Endothelial cell of umbilical vein (primary cell): ENCODE data around the gene KIF26B. TPM values are rescaled to one million over a fixed set of nuclear protein-coding genes. Genes with fewer than 3 reads are reported as not detected.

Source experiments
- BruUV-seq: library from RNA; stranded (reverse); fragments of 400-500 nt; replicated peaks from 2 replicates; lab custom pipeline; 2021; lab: Mats Ljungman, UMichigan
- CTCF ChIA-PET: fragments of 300-600, 350-600 bp; sonication (Branson Sonifier 250); formaldehyde crosslinking; loops from one replicate; lab custom pipeline; 2021; ENCODE audit warnings: antibody characterized with exemption, inconsistent platforms; lab: Charles Lee
- POLR2A ChIA-PET: fragments of 300-600, 350-600 bp; sonication (Branson Sonifier 250); formaldehyde crosslinking; loops from one replicate; lab custom pipeline; 2021; ENCODE audit warnings: antibody characterized with exemption, inconsistent platforms; lab: Charles Lee
- DNase-seq: peaks from one replicate; pipeline ENCODE4 v3.0.0-alpha.2; 2011; ENCODE audit warnings: low read depth, low spot score
- FAIRE-seq: peaks from 2 replicates; lab custom pipeline; 2011; peaks lifted over from hg19 to GRCh38; lab: Jason Lieb, UNC
- H2AFZ ChIP-seq: 2 replicates; pipeline ENCODE4 v1.6.0; 2012; ENCODE audit warnings: low read depth, low read length, control low read depth, inconsistent platforms
- H3K27ac ChIP-seq: 2 replicates; pipeline ENCODE4 v1.5.1; 2011; ENCODE audit warnings: low read depth, mild to moderate bottlenecking, control low read depth, low read length, moderate library complexity; ENCODE audit not compliant: insufficient read depth
- H3K27me3 ChIP-seq, 2 experiments: 2 replicates each; pipeline versions ENCODE4 v1.6.0 to v1.6.1; 2011; ENCODE audit warnings: low read length in 2 of 2, mixed read lengths in 1 of 2; ENCODE audit not compliant: control insufficient read depth in 2 of 2, insufficient read depth in 2 of 2
- H3K36me3 ChIP-seq, 2 experiments: 2 replicates in 1 of 2; 3 replicates in 1 of 2; pipeline ENCODE4 v1.5.1; 2011; ENCODE audit warnings: low read length in 2 of 2, mild to moderate bottlenecking in 1 of 2, moderate library complexity in 1 of 2; ENCODE audit not compliant: control insufficient read depth in 2 of 2, insufficient read depth in 2 of 2; ENCODE audit errors: extremely low read depth in 1 of 2
- H3K4me1 ChIP-seq: 3 replicates; pipeline ENCODE4 v1.5.1; 2011; ENCODE audit warnings: mild to moderate bottlenecking, low read length; ENCODE audit not compliant: control insufficient read depth, insufficient read depth; ENCODE audit errors: extremely low read depth
- H3K4me2 ChIP-seq: 2 replicates; pipeline ENCODE4 v1.6.1; 2011; ENCODE audit warnings: low read length, control low read depth, mixed read lengths; ENCODE audit not compliant: insufficient read depth
- H3K4me3 ChIP-seq, 3 experiments: fragments of 200-600 bp in 1 of 3; sonication (generic), shearing (Covaris generic) in 1 of 3; replicated peaks in 1 of 3; 2 replicates each; pipeline ENCODE4 v1.5.1; 2011 to 2016; ENCODE audit warnings: control low read depth in 3 of 3, low read length in 3 of 3, mild to moderate bottlenecking in 2 of 3, inconsistent platforms in 1 of 3, low read depth in 1 of 3, moderate library complexity in 1 of 3; ENCODE audit not compliant: insufficient read depth in 1 of 3
- H3K79me2 ChIP-seq: 2 replicates; pipeline ENCODE4 v1.6.0; 2012; ENCODE audit warnings: low read length, inconsistent platforms; ENCODE audit not compliant: control insufficient read depth, insufficient read depth
- H3K9ac ChIP-seq: replicated peaks from 2 replicates; pipeline ENCODE3; 2011; ENCODE audit warnings: low read length, control low read depth; ENCODE audit not compliant: insufficient read depth; ENCODE audit errors: extremely low read depth
- H3K9me1 ChIP-seq: replicated peaks from 3 replicates; pipeline ENCODE4 v1.6.0; 2011; ENCODE audit warnings: mild to moderate bottlenecking, low read length; ENCODE audit not compliant: control insufficient read depth, insufficient read depth; ENCODE audit errors: extremely low read depth
- H3K9me3 ChIP-seq: replicated peaks from 2 replicates; pipeline ENCODE4 v1.5.1; 2012; ENCODE audit warnings: low read length, inconsistent platforms; ENCODE audit not compliant: control insufficient read depth, insufficient read depth
- H4K20me1 ChIP-seq: replicated peaks from 2 replicates; pipeline ENCODE3; 2011; ENCODE audit warnings: mild to moderate bottlenecking, low read length; ENCODE audit not compliant: control insufficient read depth, insufficient read depth; ENCODE audit errors: extremely low read depth
- EZH2 ChIP-seq: IDR thresholded peaks from 2 replicates; pipeline ENCODE4 v1.6.1; 2012; ENCODE audit warnings: borderline replicate concordance, low read depth, mild to moderate bottlenecking, moderate library complexity, low read length, inconsistent platforms; ENCODE audit not compliant: severe bottlenecking
- FOS ChIP-seq: IDR thresholded peaks from 2 replicates; pipeline ENCODE4 v1.6.1; 2011; ENCODE audit warnings: mild to moderate bottlenecking, low read length, moderate library complexity, borderline replicate concordance; ENCODE audit not compliant: insufficient read depth
- GATA2 ChIP-seq: IDR thresholded peaks from 2 replicates; pipeline ENCODE4 v1.7.0; 2011; ENCODE audit warnings: low read depth, mild to moderate bottlenecking, moderate library complexity, mixed read lengths, low read length; ENCODE audit not compliant: insufficient read length, insufficient read depth
- JUN ChIP-seq: IDR thresholded peaks from 2 replicates; pipeline ENCODE4 v1.6.1; 2011; ENCODE audit warnings: borderline replicate concordance, low read depth; ENCODE audit not compliant: insufficient read length, insufficient read depth
- MYC ChIP-seq: IDR thresholded peaks from one replicate; pipeline ENCODE4 v1.6.1; 2011; ENCODE audit warnings: mild to moderate bottlenecking, low read depth, low read length
- POLR2A ChIP-seq: IDR thresholded peaks from 2 replicates; pipeline ENCODE4 v1.6.1; 2012; ENCODE audit warnings: low read depth, mild to moderate bottlenecking, control low read depth, low read length
- POLR2AphosphoS5 ChIP-seq: IDR thresholded peaks from 2 replicates; pipeline ENCODE4 v1.6.1; 2012; ENCODE audit warnings: low read depth, mild to moderate bottlenecking, control low read depth, low read length, moderate library complexity; ENCODE audit not compliant: insufficient read depth
- dilution Hi-C: fragments of 300-500 bp; cut with MboI; formaldehyde crosslinking; loops from one replicate; pipeline ENCODE4 v1.15.0; 2019; ENCODE audit warnings: low sequenced_read_pairs; ENCODE audit not compliant: extremely low pct_ligation_motif_present
- intact Hi-C: fragments of 100-400 bp; cut with micrococcal nuclease; formaldehyde crosslinking; loops from one replicate; pipeline ENCODE4 v1.10.0; 2022
- polyA plus RNA-seq, 4 experiments: library from polyadenylated mRNA; depleted of rRNA in 3 of 4; stranded (reverse) in 3 of 4; unstranded in 1 of 4; fragments of >200 nt; gene quantifications; 2 replicates each; pipeline versions ENCODE4 v1.2.1 to v1.2.3, GENCODE V29; 2011 to 2012; ENCODE audit warnings: missing spikeins in 1 of 4
- total RNA-seq: library from RNA; stranded (reverse); gene quantifications from 2 replicates; pipeline ENCODE4 v1.2.3, GENCODE V29; 2021
- TF ChIP-seq, protein P1 (sequence below), 2 donors: IDR thresholded peaks; 1 replicate in 1 of 2; 2 replicates in 1 of 2; pipeline ENCODE4 v1.5.1; 2011; ENCODE audit warnings: low read length in 2 of 2, mild to moderate bottlenecking in 2 of 2, moderate library complexity in 2 of 2, control low read depth in 1 of 2, inconsistent platforms in 1 of 2, low read depth in 1 of 2; ENCODE audit not compliant: insufficient read depth in 1 of 2; ENCODE audit errors: extremely low read depth in 1 of 2
- TF ChIP-seq, protein P2 (sequence below): IDR thresholded peaks from 2 replicates; pipeline ENCODE4 v1.6.1; 2011; ENCODE audit not compliant: insufficient read depth, insufficient read length

KIF26B gene
- total and polyA plus RNA-seq, 2 donors (not counting 3 experiments of a cell fraction or from before 2014, with no cell fraction given): 0.04 to 0.49 TPM

DNA sequence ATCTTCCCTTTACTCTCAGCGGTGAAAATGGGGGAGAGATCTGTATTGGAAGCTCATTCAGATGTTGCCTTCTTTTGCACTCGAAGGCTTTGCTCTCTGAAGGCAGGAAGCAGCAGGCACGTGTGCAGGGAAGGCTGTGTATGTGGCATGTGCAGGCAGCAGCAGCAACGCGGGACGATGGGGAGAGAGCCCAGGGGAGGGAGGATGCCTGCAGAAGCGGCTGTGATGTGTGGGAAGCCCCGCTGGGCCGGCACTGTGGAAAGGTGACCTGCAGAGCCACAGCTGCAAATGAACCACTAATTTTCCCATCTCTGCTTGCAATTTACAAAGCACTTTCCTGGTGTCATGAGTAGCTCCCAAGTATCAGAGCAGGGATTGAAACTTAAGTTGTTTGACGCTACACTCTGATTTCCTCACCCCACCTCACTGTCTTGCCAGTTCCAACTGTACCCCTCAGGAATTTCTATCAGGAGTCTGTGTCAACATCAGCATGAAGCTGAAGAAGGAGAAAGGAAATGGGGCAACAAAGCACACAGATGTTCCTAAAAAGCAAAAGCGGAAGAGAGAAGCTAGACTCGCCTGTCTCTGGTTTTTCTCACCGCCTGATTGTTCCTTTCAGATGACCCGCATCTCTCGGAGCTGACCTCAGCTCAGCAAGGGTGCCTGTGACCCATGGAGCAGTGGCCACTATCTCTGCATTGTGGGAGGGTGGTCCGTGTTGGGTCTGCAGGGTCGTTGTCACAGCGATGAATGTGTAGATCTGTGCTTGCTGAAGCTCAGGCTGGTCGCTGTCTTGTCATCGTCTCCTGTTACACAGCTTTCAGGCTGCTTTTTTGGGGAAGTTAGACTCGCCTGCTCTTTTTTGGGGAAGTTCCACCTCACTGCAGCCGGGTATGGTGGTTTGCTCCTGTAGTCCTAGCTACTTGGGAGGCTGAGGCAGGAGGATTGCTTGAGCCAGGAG is 156.1 kb downstream of the KIF26B start:
- H3K27me3 ChIP-seq: no peaks in the 10 kb centered on the region
- no peak overlapping the region for H3K27ac ChIP-seq
- H3K4me2 ChIP-seq: no peak overlapping the region
- TF ChIP-seq, protein P1, sequence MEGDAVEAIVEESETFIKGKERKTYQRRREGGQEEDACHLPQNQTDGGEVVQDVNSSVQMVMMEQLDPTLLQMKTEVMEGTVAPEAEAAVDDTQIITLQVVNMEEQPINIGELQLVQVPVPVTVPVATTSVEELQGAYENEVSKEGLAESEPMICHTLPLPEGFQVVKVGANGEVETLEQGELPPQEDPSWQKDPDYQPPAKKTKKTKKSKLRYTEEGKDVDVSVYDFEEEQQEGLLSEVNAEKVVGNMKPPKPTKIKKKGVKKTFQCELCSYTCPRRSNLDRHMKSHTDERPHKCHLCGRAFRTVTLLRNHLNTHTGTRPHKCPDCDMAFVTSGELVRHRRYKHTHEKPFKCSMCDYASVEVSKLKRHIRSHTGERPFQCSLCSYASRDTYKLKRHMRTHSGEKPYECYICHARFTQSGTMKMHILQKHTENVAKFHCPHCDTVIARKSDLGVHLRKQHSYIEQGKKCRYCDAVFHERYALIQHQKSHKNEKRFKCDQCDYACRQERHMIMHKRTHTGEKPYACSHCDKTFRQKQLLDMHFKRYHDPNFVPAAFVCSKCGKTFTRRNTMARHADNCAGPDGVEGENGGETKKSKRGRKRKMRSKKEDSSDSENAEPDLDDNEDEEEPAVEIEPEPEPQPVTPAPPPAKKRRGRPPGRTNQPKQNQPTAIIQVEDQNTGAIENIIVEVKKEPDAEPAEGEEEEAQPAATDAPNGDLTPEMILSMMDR (IDR thresholded peaks at IDR 0.05; ENCODE audit: extremely low read depth in 1 of 2, insufficient read depth in 1 of 2, low read depth in 1 of 2, low read length in 2 of 2): no peak
- TF ChIP-seq POLR2AphosphoS5 (no peak), GATA2 (no peak), EZH2 (no peak), JUN (no peak), FOS (no peak), MYC (no peak), POLR2A (no peak)
- TF ChIP-seq, protein P2, sequence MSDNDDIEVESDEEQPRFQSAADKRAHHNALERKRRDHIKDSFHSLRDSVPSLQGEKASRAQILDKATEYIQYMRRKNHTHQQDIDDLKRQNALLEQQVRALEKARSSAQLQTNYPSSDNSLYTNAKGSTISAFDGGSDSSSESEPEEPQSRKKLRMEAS: no peak
- intact Hi-C loops (no loop called here), dilution Hi-C loops (no loop called here)
- no peak overlapping the region for H2AFZ ChIP-seq
- no TSS peak for BruUV-seq
- H3K9me3 ChIP-seq: no peaks in the 10 kb centered on the region
- H3K4me3 ChIP-seq: no peak overlapping the region
- H3K9ac ChIP-seq: no peak overlapping the region
- H3K9me1 ChIP-seq: no peaks in the 10 kb centered on the region
- no peaks in the 10 kb centered on the region for H4K20me1 ChIP-seq
- H3K4me1 ChIP-seq: no peaks in the 10 kb centered on the region
- ChIA-PET CTCF (no interaction called here), POLR2A (no interaction called here)
- no peaks in the 10 kb centered on the region for H3K36me3 ChIP-seq
- DNase-seq (no peak), FAIRE-seq (no peak)
- no peaks in the 10 kb centered on the region for H3K79me2 ChIP-seq
